GM23338 (cell line): ENCODE data around the gene MAP3K5. TPM values are rescaled to one million over a fixed set of nuclear protein-coding genes. Genes with fewer than 3 reads are reported as not detected.

Source experiments
- ATAC-seq: fragments of 200-7000 bp; cut with Tn5 transposase; 3 replicates; pipeline ENCODE4 v1.9.1; 2020
- DNase-seq: peaks from one replicate; pipeline ENCODE4 v3.0.0-alpha.2; 2015; ENCODE audit warnings: low spot score
- H2AFZ ChIP-seq: fragments of 200-600 bp; sonication (generic); 2 replicates; pipeline ENCODE4 v1.8.0; 2016; ENCODE audit warnings: antibody characterized with exemption, mild to moderate bottlenecking, moderate library complexity
- H3F3A ChIP-seq: fragments of 200-600 bp; sonication (generic); replicated peaks from 2 replicates; pipeline ENCODE4 v1.8.0; 2017; ENCODE audit warnings: antibody characterized with exemption, mixed run types, low read depth
- H3K27ac ChIP-seq: fragments of 200-600 bp; sonication (generic); 2 replicates; pipeline ENCODE4 v1.6.1; 2016; ENCODE audit warnings: low read depth
- H3K27me3 ChIP-seq: fragments of 200-600 bp; sonication (generic); 2 replicates; pipeline ENCODE4 v1.8.0; 2016; ENCODE audit warnings: mild to moderate bottlenecking, mixed run types, moderate library complexity; ENCODE audit not compliant: insufficient read depth
- H3K36me3 ChIP-seq: fragments of 200-600 bp; sonication (generic); 2 replicates; pipeline ENCODE4 v1.8.0; 2016; ENCODE audit warnings: mild to moderate bottlenecking; ENCODE audit not compliant: insufficient read depth
- H3K4me1 ChIP-seq: fragments of 200-600 bp; sonication (generic); 2 replicates; pipeline ENCODE4 v1.8.0; 2016; ENCODE audit warnings: mild to moderate bottlenecking, moderate library complexity; ENCODE audit not compliant: insufficient read depth
- H3K4me2 ChIP-seq: fragments of 200-600 bp; sonication (generic); 2 replicates; pipeline ENCODE4 v1.7.1; 2017; ENCODE audit warnings: mixed run types
- H3K4me3 ChIP-seq: fragments of 200-600 bp; sonication (generic); 2 replicates; pipeline ENCODE4 v1.6.1; 2016; ENCODE audit warnings: mixed run types
- H3K79me2 ChIP-seq: fragments of 200-600 bp; sonication (generic); replicated peaks from 2 replicates; pipeline ENCODE4 v1.8.0; 2017; ENCODE audit warnings: mild to moderate bottlenecking; ENCODE audit not compliant: insufficient read depth
- H3K9me2 ChIP-seq: fragments of 200-600 bp; sonication (generic); 2 replicates; pipeline ENCODE4 v1.8.0; 2017; ENCODE audit not compliant: insufficient read depth
- H4K20me1 ChIP-seq: fragments of 200-600 bp; sonication (generic); replicated peaks from 2 replicates; pipeline ENCODE4 v1.8.0; 2017; ENCODE audit warnings: mild to moderate bottlenecking; ENCODE audit not compliant: insufficient read depth
- H3K27ac Mint-ChIP-seq: 2 replicates; pipeline ENCODE4 v1.8.0; 2020; ENCODE audit warnings: inconsistent platforms, mild to moderate bottlenecking, moderate library complexity, mixed read lengths
- H3K27me3 Mint-ChIP-seq: 3 replicates; pipeline ENCODE4 v1.8.0; 2022; ENCODE audit warnings: low read depth, mild to moderate bottlenecking, moderate library complexity, mixed read lengths, inconsistent platforms; ENCODE audit not compliant: insufficient read depth, poor library complexity
- H3K36me3 Mint-ChIP-seq: 3 replicates; pipeline ENCODE4 v1.8.0; 2021; ENCODE audit warnings: low read depth, mild to moderate bottlenecking, inconsistent platforms, moderate library complexity, mixed read lengths
- H3K4me1 Mint-ChIP-seq: 3 replicates; pipeline ENCODE4 v1.8.0; 2020; ENCODE audit warnings: mild to moderate bottlenecking, inconsistent platforms, mixed read lengths
- H3K4me3 Mint-ChIP-seq: 3 replicates; pipeline ENCODE4 v1.8.0; 2021; ENCODE audit warnings: moderate library complexity, mild to moderate bottlenecking, inconsistent platforms, mixed read lengths
- H3K9me3 Mint-ChIP-seq: 3 replicates; pipeline ENCODE4 v1.8.0; 2020; ENCODE audit warnings: moderate library complexity, mild to moderate bottlenecking, inconsistent platforms, mixed read lengths
- ETS1 ChIP-seq: IDR thresholded peaks from 2 replicates; pipeline ENCODE4 v1.6.1; 2016; ENCODE audit warnings: antibody characterized with exemption
- EZH2 ChIP-seq: fragments of 200-600 bp; sonication (generic); IDR thresholded peaks from one replicate; pipeline ENCODE4 v1.8.0; 2017; ENCODE audit warnings: antibody characterized with exemption, mild to moderate bottlenecking, low read depth; ENCODE audit not compliant: unreplicated experiment
- EZH2phosphoT487 ChIP-seq: fragments of 200-600 bp; sonication (generic); IDR thresholded peaks from one replicate; pipeline ENCODE4 v1.8.1; 2018; ENCODE audit warnings: antibody characterized with exemption; ENCODE audit not compliant: unreplicated experiment
- JUNB ChIP-seq: IDR thresholded peaks from one replicate; pipeline ENCODE4 v1.6.1; 2016; ENCODE audit warnings: antibody characterized with exemption; ENCODE audit not compliant: unreplicated experiment
- NANOG ChIP-seq: IDR thresholded peaks from 2 replicates; pipeline ENCODE4 v1.6.1; 2016; ENCODE audit warnings: antibody characterized with exemption, borderline replicate concordance
- POLR2AphosphoS5 ChIP-seq: IDR thresholded peaks from 2 replicates; pipeline ENCODE4 v1.6.1; 2016; ENCODE audit warnings: antibody characterized with exemption, low read depth
- STAT1 ChIP-seq: IDR thresholded peaks from one replicate; pipeline ENCODE4 v1.6.1; 2016; ENCODE audit warnings: antibody characterized with exemption; ENCODE audit not compliant: unreplicated experiment
- ZNF114 ChIP-seq: fragments of 250-450 bp; sonication (Bioruptor Pico); IDR thresholded peaks from 2 replicates; pipeline ENCODE4 v1.5.0; 2020; ENCODE audit warnings: mild to moderate bottlenecking, moderate library complexity
- ZNF331 ChIP-seq: fragments of 250-450 bp; sonication (Bioruptor Pico); IDR thresholded peaks from 2 replicates; pipeline ENCODE4 v1.5.0; 2020; ENCODE audit warnings: low read depth, mild to moderate bottlenecking, moderate library complexity
- polyA plus RNA-seq: library from polyadenylated mRNA; unstranded; fragments of >200 nt; fragmentation: Nextera tagmentation; extraction: Ambion mirVana; gene quantifications from 2 replicates; pipeline ENCODE4 v1.2.1, GENCODE V29; 2016
- total RNA-seq: library from RNA; depleted of rRNA; stranded (reverse); fragments of >200 nt; shearing (Covaris generic); gene quantifications from 2 replicates; pipeline ENCODE4 v1.2.3, GENCODE V29; 2014
- TF ChIP-seq, protein P1 (sequence below): fragments of 250-450 bp; sonication (Bioruptor Pico); IDR thresholded peaks from 2 replicates; pipeline ENCODE4 v1.5.0; 2020; ENCODE audit warnings: mild to moderate bottlenecking, moderate library complexity
- TF ChIP-seq, protein P2 (sequence below): IDR thresholded peaks from one replicate; pipeline ENCODE4 v1.6.1; 2018; ENCODE audit warnings: antibody characterized with exemption; ENCODE audit not compliant: unreplicated experiment

The MAP3K5 gene
- total and polyA plus RNA-seq, 2 experiments from 2014 or later: 0.76 to 2.8 TPM

DNA sequence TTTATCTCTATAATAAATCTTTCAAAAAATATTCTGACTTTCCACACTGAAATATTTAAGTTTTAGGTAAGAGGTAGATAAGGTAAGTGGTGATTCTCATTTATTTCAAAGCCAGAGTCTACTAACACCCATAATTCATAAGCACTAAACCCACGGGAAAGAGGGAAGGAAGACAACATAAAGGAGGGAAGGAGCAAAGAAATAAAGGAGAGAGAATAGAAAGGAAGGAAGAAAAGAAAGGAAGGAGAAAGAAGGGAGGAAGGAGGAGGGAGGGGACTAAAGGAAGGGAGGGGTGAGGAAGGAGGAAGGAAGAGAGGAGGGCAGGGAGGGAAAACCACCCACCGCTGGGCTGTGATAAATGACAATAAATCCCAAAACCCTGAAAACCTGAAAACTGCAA, 25.2 kb downstream of the MAP3K5 start:
- Histone ChIP-seq H3F3A (no peaks in the 10 kb centered on the region), H3K4me2 (no peak overlapping the region), H4K20me1 (no peaks in the 10 kb centered on the region), H3K27ac (no peak overlapping the region), H3K9me2 (no peaks in the 10 kb centered on the region), H3K79me2 (no peaks in the 10 kb centered on the region), H3K4me3 (no peak overlapping the region), H3K36me3 (no peaks in the 10 kb centered on the region), H3K27me3 (no peaks in the 10 kb centered on the region), H2AFZ (no peak overlapping the region), H3K4me1 (peaks cover 6% of the 10 kb centered on the region; the same call in 1 of the 2 replicates)
- Mint-ChIP-seq H3K27me3 (no peaks in the 10 kb centered on the region), H3K9me3 (no peaks in the 10 kb centered on the region), H3K27ac (no peak overlapping the region), H3K4me3 (no peak overlapping the region), H3K36me3 (no peaks in the 10 kb centered on the region), H3K4me1 (peaks cover 8% of the 10 kb centered on the region; the same call in 2 of the 3 replicates)
- no peak for DNase-seq
- ATAC-seq: no peak
- TF ChIP-seq EZH2phosphoT487: no peak
- TF ChIP-seq ZNF114 (CRISPR knock-in tag): no peak
- TF ChIP-seq, protein P1, sequence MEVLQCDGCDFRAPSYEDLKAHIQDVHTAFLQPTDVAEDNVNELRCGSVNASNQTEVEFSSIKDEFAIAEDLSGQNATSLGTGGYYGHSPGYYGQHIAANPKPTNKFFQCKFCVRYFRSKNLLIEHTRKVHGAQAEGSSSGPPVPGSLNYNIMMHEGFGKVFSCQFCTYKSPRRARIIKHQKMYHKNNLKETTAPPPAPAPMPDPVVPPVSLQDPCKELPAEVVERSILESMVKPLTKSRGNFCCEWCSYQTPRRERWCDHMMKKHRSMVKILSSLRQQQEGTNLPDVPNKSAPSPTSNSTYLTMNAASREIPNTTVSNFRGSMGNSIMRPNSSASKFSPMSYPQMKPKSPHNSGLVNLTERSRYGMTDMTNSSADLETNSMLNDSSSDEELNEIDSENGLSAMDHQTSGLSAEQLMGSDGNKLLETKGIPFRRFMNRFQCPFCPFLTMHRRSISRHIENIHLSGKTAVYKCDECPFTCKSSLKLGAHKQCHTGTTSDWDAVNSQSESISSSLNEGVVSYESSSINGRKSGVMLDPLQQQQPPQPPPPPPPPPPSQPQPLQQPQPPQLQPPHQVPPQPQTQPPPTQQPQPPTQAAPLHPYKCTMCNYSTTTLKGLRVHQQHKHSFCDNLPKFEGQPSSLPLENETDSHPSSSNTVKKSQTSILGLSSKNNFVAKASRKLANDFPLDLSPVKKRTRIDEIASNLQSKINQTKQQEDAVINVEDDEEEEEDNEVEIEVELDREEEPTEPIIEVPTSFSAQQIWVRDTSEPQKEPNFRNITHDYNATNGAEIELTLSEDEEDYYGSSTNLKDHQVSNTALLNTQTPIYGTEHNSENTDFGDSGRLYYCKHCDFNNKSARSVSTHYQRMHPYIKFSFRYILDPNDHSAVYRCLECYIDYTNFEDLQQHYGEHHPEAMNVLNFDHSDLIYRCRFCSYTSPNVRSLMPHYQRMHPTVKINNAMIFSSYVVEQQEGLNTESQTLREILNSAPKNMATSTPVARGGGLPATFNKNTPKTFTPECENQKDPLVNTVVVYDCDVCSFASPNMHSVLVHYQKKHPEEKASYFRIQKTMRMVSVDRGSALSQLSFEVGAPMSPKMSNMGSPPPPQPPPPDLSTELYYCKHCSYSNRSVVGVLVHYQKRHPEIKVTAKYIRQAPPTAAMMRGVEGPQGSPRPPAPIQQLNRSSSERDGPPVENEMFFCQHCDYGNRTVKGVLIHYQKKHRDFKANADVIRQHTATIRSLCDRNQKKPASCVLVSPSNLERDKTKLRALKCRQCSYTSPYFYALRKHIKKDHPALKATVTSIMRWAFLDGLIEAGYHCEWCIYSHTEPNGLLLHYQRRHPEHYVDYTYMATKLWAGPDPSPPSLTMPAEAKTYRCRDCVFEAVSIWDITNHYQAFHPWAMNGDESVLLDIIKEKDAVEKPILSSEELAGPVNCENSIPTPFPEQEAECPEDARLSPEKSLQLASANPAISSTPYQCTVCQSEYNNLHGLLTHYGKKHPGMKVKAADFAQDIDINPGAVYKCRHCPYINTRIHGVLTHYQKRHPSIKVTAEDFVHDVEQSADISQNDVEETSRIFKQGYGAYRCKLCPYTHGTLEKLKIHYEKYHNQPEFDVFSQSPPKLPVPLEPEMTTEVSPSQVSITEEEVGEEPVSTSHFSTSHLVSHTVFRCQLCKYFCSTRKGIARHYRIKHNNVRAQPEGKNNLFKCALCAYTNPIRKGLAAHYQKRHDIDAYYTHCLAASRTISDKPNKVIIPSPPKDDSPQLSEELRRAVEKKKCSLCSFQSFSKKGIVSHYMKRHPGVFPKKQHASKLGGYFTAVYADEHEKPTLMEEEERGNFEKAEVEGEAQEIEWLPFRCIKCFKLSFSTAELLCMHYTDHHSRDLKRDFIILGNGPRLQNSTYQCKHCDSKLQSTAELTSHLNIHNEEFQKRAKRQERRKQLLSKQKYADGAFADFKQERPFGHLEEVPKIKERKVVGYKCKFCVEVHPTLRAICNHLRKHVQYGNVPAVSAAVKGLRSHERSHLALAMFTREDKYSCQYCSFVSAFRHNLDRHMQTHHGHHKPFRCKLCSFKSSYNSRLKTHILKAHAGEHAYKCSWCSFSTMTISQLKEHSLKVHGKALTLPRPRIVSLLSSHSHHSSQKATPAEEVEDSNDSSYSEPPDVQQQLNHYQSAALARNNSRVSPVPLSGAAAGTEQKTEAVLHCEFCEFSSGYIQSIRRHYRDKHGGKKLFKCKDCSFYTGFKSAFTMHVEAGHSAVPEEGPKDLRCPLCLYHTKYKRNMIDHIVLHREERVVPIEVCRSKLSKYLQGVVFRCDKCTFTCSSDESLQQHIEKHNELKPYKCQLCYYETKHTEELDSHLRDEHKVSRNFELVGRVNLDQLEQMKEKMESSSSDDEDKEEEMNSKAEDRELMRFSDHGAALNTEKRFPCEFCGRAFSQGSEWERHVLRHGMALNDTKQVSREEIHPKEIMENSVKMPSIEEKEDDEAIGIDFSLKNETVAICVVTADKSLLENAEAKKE (CRISPR knock-in tag): no peak
- no peak for TF ChIP-seq POLR2AphosphoS5
- TF ChIP-seq JUNB: no peak
- TF ChIP-seq NANOG: no peak
- TF ChIP-seq, protein P2, sequence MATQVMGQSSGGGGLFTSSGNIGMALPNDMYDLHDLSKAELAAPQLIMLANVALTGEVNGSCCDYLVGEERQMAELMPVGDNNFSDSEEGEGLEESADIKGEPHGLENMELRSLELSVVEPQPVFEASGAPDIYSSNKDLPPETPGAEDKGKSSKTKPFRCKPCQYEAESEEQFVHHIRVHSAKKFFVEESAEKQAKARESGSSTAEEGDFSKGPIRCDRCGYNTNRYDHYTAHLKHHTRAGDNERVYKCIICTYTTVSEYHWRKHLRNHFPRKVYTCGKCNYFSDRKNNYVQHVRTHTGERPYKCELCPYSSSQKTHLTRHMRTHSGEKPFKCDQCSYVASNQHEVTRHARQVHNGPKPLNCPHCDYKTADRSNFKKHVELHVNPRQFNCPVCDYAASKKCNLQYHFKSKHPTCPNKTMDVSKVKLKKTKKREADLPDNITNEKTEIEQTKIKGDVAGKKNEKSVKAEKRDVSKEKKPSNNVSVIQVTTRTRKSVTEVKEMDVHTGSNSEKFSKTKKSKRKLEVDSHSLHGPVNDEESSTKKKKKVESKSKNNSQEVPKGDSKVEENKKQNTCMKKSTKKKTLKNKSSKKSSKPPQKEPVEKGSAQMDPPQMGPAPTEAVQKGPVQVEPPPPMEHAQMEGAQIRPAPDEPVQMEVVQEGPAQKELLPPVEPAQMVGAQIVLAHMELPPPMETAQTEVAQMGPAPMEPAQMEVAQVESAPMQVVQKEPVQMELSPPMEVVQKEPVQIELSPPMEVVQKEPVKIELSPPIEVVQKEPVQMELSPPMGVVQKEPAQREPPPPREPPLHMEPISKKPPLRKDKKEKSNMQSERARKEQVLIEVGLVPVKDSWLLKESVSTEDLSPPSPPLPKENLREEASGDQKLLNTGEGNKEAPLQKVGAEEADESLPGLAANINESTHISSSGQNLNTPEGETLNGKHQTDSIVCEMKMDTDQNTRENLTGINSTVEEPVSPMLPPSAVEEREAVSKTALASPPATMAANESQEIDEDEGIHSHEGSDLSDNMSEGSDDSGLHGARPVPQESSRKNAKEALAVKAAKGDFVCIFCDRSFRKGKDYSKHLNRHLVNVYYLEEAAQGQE: no peak
- TF ChIP-seq ZNF331: no peak
- TF ChIP-seq ETS1: no peak
- no peak for TF ChIP-seq EZH2
- no peak for TF ChIP-seq STAT1
